Activated gamma-delta T cell treated with anti-CD3 and anti-CD28 coated beads, Interleukin-2, amount 50 U/mL, for 16 hours (primary cell): ENCODE results near the gene GADD45G.

Experiments
- DNase-seq: peaks from one replicate; pipeline ENCODE4 v3.0.0-alpha.2; 2020; ENCODE audit warnings: low read depth

GADD45G gene

GRCh38 chr9:89654025-89654662 is 49.3 kb downstream of the GADD45G start:
- DNase-seq: no peak

- no peak for DNase-seq
These were observed 50.5 kb downstream of the GADD45G start for GRCh38 chr9:89655056-89655989.
